Upper lobe of left lung (tissue), 6 donors: ENCODE data around the gene PSMG4. TPM values are rescaled to one million over a fixed set of nuclear protein-coding genes. Genes with fewer than 3 reads are reported as not detected.
A peak's percentile ranks its signal among the peaks of the same experiment; 100 is the strongest.

Source experiments
- ATAC-seq, 2 donors: fragments of 200-7000 bp; cut with Tn5 transposase; one replicate each; pipeline ENCODE4 v1.9.1; 2022; ENCODE audit warnings: mild to moderate bottlenecking in 2 of 2, moderate library complexity in 2 of 2; ENCODE audit not compliant: low FRiP score in 2 of 2
- DNase-seq, 2 donors: peaks; one replicate each; pipeline ENCODE4 v3.0.0-alpha.2; 2019 to 2020
- H3K27ac ChIP-seq, 4 donors: fragments of 200-600 bp; sonication (generic); one replicate each; pipeline ENCODE4 v1.5.1; 2016 to 2019
- H3K27me3 ChIP-seq, 4 donors: fragments of 200-600 bp; sonication (generic); one replicate each; pipeline ENCODE4 v1.5.1; 2017 to 2019
- H3K36me3 ChIP-seq, 4 donors: fragments of 200-600 bp; sonication (generic); one replicate each; pipeline ENCODE4 v1.5.1; 2016 to 2019
- H3K4me1 ChIP-seq, 4 donors: fragments of 200-600 bp; sonication (generic); one replicate each; pipeline ENCODE4 v1.5.1; 2018 to 2019
- H3K4me3 ChIP-seq, 4 donors: fragments of 200-600 bp; sonication (generic); one replicate each; pipeline ENCODE4 v1.5.1; 2017 to 2019; ENCODE audit warnings: mild to moderate bottlenecking in 2 of 4, moderate library complexity in 1 of 4
- H3K9me3 ChIP-seq, 4 donors: fragments of 200-600 bp; sonication (generic); one replicate each; pipeline ENCODE4 v1.5.1; 2018 to 2019
- CTCF ChIP-seq, 6 experiments: fragments of 450-650 bp in 4 of 6; fragments of 200-600 bp in 2 of 6; sonication (generic) in 2 of 6; IDR thresholded peaks; one replicate each; pipeline ENCODE4 v1.5.1; 2016 to 2019; ENCODE audit warnings: antibody characterized with exemption in 6 of 6
- EP300 ChIP-seq, 4 donors: sonication (generic); formaldehyde crosslinking; IDR thresholded peaks; one replicate each; pipeline ENCODE4 v1.5.1; 2017; ENCODE audit warnings: antibody characterized with exemption in 4 of 4, control low read depth in 2 of 4
- POLR2A ChIP-seq, 4 donors: fragments of 450-650 bp; IDR thresholded peaks; one replicate each; pipeline ENCODE4 v1.5.1; 2016 to 2017; ENCODE audit warnings: antibody characterized with exemption in 4 of 4, mild to moderate bottlenecking in 2 of 4
- POLR2AphosphoS5 ChIP-seq, 2 donors: sonication (generic); formaldehyde crosslinking; IDR thresholded peaks; one replicate each; pipeline ENCODE4 v1.5.1; 2017; ENCODE audit warnings: antibody characterized with exemption in 2 of 2
- WGBS, 2 donors: methylation state at CpG; one replicate each; pipeline ENCODE4 v1.1.5; 2017 to 2018; 5-methylcytosine and 5-hydroxymethylcytosine counted together
- total RNA-seq, 6 donors: library from RNA; depleted of rRNA in 4 of 6; stranded (reverse); fragments of >200 nt in 4 of 6; gene quantifications; one replicate each; pipeline versions ENCODE4 v1.1.0 to v1.2.1, GENCODE V29; 2016 to 2021
- donor health status: DM: no; HTN: no; CAD: no; lungs with moderate emphysema.
- donor health status: DM: no; HTN: yes; CAD: no; lungs with severe emphysema.

The PSMG4 gene
- total RNA-seq, 6 donors from 2014 or later = 17.0 to 24.5 (median 22.9) TPM

DNA sequence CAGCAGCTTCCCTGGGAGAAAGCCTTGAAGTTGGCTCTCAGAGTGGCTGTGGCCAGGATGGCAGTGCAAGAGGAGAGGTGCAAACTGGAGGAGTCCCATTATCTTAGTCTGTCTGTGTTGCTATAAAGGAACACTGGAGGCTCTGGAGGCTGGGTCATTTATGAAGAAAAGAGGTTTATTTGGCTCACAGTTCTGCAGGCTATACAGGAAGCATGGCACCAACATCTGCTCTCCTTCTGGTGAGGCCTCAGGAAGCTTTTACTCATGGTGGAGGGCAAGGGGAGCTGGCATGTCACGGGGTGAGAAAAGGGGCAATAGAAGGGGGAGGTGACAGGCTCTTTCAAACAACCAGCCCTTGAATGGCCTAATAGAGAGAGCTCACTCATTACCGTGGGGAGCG is 47.1 kb downstream of the PSMG4 start:
- Histone ChIP-seq H3K9me3 (peaks cover 0 to 4% (median 0%) of the 10 kb centered on the region in 4 donors), H3K27ac (no peak overlapping the region), H3K4me3 (no peak overlapping the region), H3K36me3 (no peaks in the 10 kb centered on the region), H3K4me1 (no peaks in the 10 kb centered on the region), H3K27me3 (no peaks in the 10 kb centered on the region)
- 91 to 94% methylated on average over 3 of the region's 3 CpGs for WGBS, 2 donors
- DNase-seq (no peak), ATAC-seq (no peak)
- TF ChIP-seq POLR2A (IDR thresholded peaks at IDR 0.05) = no peak
- TF ChIP-seq EP300 (IDR thresholded peaks at IDR 0.05) = no peak
- TF ChIP-seq CTCF (IDR thresholded peaks at IDR 0.05) = no peak
- TF ChIP-seq POLR2AphosphoS5 (IDR thresholded peaks at IDR 0.05) = no peak

GRCh38 chr6:3306848-3307247 is 48.1 kb downstream of the PSMG4 start:
- no peaks in the 10 kb centered on the region for H3K36me3 ChIP-seq
- WGBS, 2 donors = 97 to 98% methylated on average over 10 of the region's 10 CpGs
- no peaks in the 10 kb centered on the region for H3K4me1 ChIP-seq
- no peak overlapping the region for H3K27ac ChIP-seq
- no peak for DNase-seq
- no peak for ATAC-seq
- peaks cover 0 to 4% (median 0%) of the 10 kb centered on the region in 4 donors for H3K9me3 ChIP-seq
- no peaks in the 10 kb centered on the region for H3K27me3 ChIP-seq
- no peak overlapping the region for H3K4me3 ChIP-seq
- TF ChIP-seq EP300 (IDR thresholded peaks at IDR 0.05) (no peak), POLR2A (IDR thresholded peaks at IDR 0.05) (no peak), CTCF (IDR thresholded peaks at IDR 0.05) (no peak), POLR2AphosphoS5 (IDR thresholded peaks at IDR 0.05) (no peak)

DNA sequence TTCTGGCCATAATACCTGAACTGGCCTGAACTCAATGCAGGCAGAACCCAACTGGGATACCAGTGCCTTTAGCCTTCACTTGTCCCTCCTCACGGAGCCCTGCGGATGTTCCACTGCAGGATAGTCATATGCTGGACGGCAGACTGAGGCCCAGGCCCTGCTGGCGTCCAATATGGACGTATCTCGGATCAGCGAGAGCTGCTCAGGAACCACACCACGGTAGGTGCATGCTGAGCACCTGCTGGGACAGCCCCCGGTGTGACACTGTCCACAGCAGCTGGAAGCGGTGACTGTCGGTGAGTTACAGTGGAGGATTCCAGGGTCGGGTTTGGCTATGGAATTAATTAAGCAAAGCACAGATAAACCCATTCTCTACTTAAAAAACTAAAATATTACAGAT is 48.7 kb downstream of the PSMG4 start:
- Histone ChIP-seq H3K36me3 (no peaks in the 10 kb centered on the region), H3K27ac (no peak overlapping the region), H3K9me3 (peaks cover 0 to 4% (median 0%) of the 10 kb centered on the region in 4 donors), H3K4me1 (peaks cover 0 to under 1% (median 0%) of the 10 kb centered on the region in 4 donors), H3K27me3 (no peaks in the 10 kb centered on the region), H3K4me3 (no peak overlapping the region)
- 94 to 95% methylated on average over 12 of the region's 12 CpGs for WGBS, 2 donors
- DNase-seq (no peak), ATAC-seq (no peak)
- TF ChIP-seq EP300 (IDR thresholded peaks at IDR 0.05) (no peak), POLR2A (IDR thresholded peaks at IDR 0.05) (no peak), CTCF (IDR thresholded peaks at IDR 0.05) (no peak), POLR2AphosphoS5 (IDR thresholded peaks at IDR 0.05) (no peak)

- no peaks in the 10 kb centered on the region for H3K36me3 ChIP-seq
- H3K4me3 ChIP-seq = no peak overlapping the region
- peaks cover 0 to 7% (median 0%) of the 10 kb centered on the region in 4 donors for H3K4me1 ChIP-seq
- H3K27ac ChIP-seq = no peak overlapping the region
- no peaks in the 10 kb centered on the region for H3K27me3 ChIP-seq
- DNase-seq (no peak), ATAC-seq (no peak)
- peaks cover 0 to 4% (median 0%) of the 10 kb centered on the region in 4 donors for H3K9me3 ChIP-seq
- WGBS, 2 donors = 91 to 96% methylated on average over 10 of the region's 10 CpGs
- TF ChIP-seq CTCF (IDR thresholded peaks at IDR 0.05) = no peak
- no peak for TF ChIP-seq POLR2AphosphoS5 (IDR thresholded peaks at IDR 0.05)
- TF ChIP-seq EP300 (IDR thresholded peaks at IDR 0.05) = no peak
- no peak for TF ChIP-seq POLR2A (IDR thresholded peaks at IDR 0.05)
These were observed 49.4 kb downstream of the PSMG4 start for GRCh38 chr6:3308106-3308505.

DNA sequence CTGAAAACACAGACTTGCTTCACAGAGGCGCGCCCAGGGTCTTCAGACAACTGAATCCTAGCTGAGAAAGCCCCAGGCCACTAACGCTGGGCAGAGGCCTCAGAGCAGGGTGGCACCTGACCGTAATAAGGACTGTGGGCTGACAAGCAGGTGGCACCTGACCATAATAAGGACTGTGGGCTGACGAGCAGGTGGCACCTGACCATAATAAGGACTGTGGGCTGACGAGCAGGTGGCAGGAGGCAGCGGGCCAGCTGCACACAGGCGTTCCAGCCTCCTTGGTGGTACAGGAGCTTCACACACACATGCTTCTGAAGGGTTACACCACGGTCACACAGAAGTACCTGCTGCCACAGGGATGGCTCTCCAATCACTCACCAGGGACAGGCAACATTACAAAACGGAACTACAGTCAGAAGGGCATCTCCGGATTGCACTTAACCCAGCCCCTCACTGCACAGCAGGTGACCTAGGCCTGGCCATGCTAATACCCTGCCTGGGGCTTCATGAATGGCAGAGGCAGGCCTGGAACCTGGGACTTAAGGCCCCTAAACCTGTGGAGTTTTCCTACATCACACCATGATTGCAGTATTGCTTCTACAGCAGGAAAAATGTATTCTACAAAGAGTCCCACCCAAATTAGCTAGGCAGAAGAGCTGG is 50.8 kb downstream of the PSMG4 start:
- peaks cover 0 to 7% (median 0%) of the 10 kb centered on the region in 4 donors for H3K4me1 ChIP-seq
- no peaks in the 10 kb centered on the region for H3K36me3 ChIP-seq
- H3K27me3 ChIP-seq = no peaks in the 10 kb centered on the region
- H3K27ac ChIP-seq = no peak overlapping the region
- no peak for TF ChIP-seq CTCF (IDR thresholded peaks at IDR 0.05)
- TF ChIP-seq EP300 (IDR thresholded peaks at IDR 0.05) = no peak
- no peak for TF ChIP-seq POLR2A (IDR thresholded peaks at IDR 0.05)
- TF ChIP-seq POLR2AphosphoS5 (IDR thresholded peaks at IDR 0.05) = no peak
- peaks cover 0 to 4% (median 0%) of the 10 kb centered on the region in 4 donors for H3K9me3 ChIP-seq
- DNase-seq (peak in 1 of 2 donors; percentile 60), ATAC-seq (peak in 1 of 2 donors; percentile 45)
- no peak overlapping the region for H3K4me3 ChIP-seq
- WGBS, 2 donors = 80 to 88% methylated on average over 6 to 11 of the region's 11 CpGs
